Breast epithelium (tissue), 4 donors: ENCODE measurements around the gene LRP6. TPM values are rescaled to one million over a fixed set of nuclear protein-coding genes. Genes with fewer than 3 reads are reported as not detected.

ENCODE experiments used
- DNase-seq, 2 donors: peaks; one replicate each; pipeline ENCODE4 v3.0.0-alpha.2; 2019; ENCODE audit warnings: low spot score in 2 of 2
- H3K27ac ChIP-seq, 2 donors: fragments of 200-600 bp; sonication (generic) in 1 of 2; one replicate each; pipeline ENCODE4 v1.5.1; 2016 to 2019; ENCODE audit warnings: mild to moderate bottlenecking in 1 of 2
- H3K27me3 ChIP-seq, 2 donors: fragments of 200-600 bp; sonication (generic) in 1 of 2; one replicate each; pipeline versions ENCODE4 v1.5.1 to v1.6.0; 2017 to 2019; ENCODE audit warnings: control low read depth in 1 of 2, mild to moderate bottlenecking in 1 of 2
- H3K36me3 ChIP-seq: fragments of 200-600 bp; one replicate; pipeline ENCODE4 v1.5.1; 2019
- H3K4me1 ChIP-seq, 2 donors: fragments of 200-600 bp; sonication (generic); one replicate each; pipeline ENCODE4 v1.5.1; 2016 to 2019; ENCODE audit warnings: control low read depth in 1 of 2
- H3K4me3 ChIP-seq, 3 donors: fragments of 200-600 bp; sonication (generic); 1 replicate in 2 of 3; 2 replicates in 1 of 3; pipeline ENCODE4 v1.5.1; 2016 to 2019; ENCODE audit warnings: mild to moderate bottlenecking in 3 of 3, moderate library complexity in 2 of 3
- H3K9me3 ChIP-seq, 2 donors: fragments of 200-600 bp; sonication (generic) in 1 of 2; one replicate each; pipeline ENCODE4 v1.5.1; 2016 to 2019; ENCODE audit warnings: control low read depth in 1 of 2
- CTCF ChIP-seq, 3 donors: fragments of 450-650 bp; IDR thresholded peaks; one replicate each; pipeline ENCODE4 v1.5.1; 2016 to 2017; ENCODE audit warnings: antibody characterized with exemption in 3 of 3, mild to moderate bottlenecking in 3 of 3, moderate library complexity in 3 of 3
- POLR2A ChIP-seq: fragments of 450-650 bp; IDR thresholded peaks from one replicate; pipeline ENCODE4 v1.6.1; 2016; ENCODE audit warnings: antibody characterized with exemption, mild to moderate bottlenecking, moderate library complexity
- POLR2AphosphoS5 ChIP-seq, 3 donors: sonication (generic); formaldehyde crosslinking; IDR thresholded peaks; one replicate each; pipeline ENCODE4 v1.6.1; 2017; ENCODE audit warnings: antibody characterized with exemption in 3 of 3
- intact Hi-C: fragments of 100-400 bp; cut with DNase I; formaldehyde crosslinking; loops from one replicate; pipeline ENCODE4 v1.15.1; 2023; ENCODE audit warnings: low total_unique reads
- total RNA-seq, 3 donors: library from RNA; depleted of rRNA; stranded (reverse); fragments of >200 nt; gene quantifications; one replicate each; pipeline ENCODE4 v1.1.0, GENCODE V29; 2016

Gene LRP6
- total RNA-seq, 3 donors from 2014 or later = 28.6 to 69.1 (median 52.4) TPM

GRCh38 chr12:12216349-12217017 lies 50.4 kb downstream of the LRP6 start:
- TF ChIP-seq POLR2AphosphoS5 (IDR thresholded peaks at IDR 0.05) (no peak), POLR2A (no peak), CTCF (IDR thresholded peaks at IDR 0.05) (no peak)
- H3K4me3 ChIP-seq = no peak overlapping the region
- no peaks in the 10 kb centered on the region for H3K9me3 ChIP-seq
- no peak for DNase-seq
- H3K36me3 ChIP-seq = no peaks in the 10 kb centered on the region
- no peak overlapping the region for H3K27ac ChIP-seq
- intact Hi-C loops = no loop called here
- H3K4me1 ChIP-seq = no peaks in the 10 kb centered on the region
- H3K27me3 ChIP-seq = no peaks in the 10 kb centered on the region

- Histone ChIP-seq H3K27me3 (no peaks in the 10 kb centered on the region), H3K4me1 (no peaks in the 10 kb centered on the region), H3K9me3 (no peaks in the 10 kb centered on the region), H3K36me3 (no peaks in the 10 kb centered on the region), H3K27ac (no peak overlapping the region), H3K4me3 (no peak overlapping the region)
- no peak for DNase-seq
- TF ChIP-seq CTCF (IDR thresholded peaks at IDR 0.05) (no peak), POLR2AphosphoS5 (IDR thresholded peaks at IDR 0.05) (no peak), POLR2A (no peak)
- intact Hi-C loops = no loop called here
Observed at GRCh38 chr12:12214635-12215131, 52.2 kb downstream of the LRP6 start.

GRCh38 chr12:12214201-12214600 lies 52.6 kb downstream of the LRP6 start:
- Histone ChIP-seq H3K27me3 (no peaks in the 10 kb centered on the region), H3K4me1 (no peaks in the 10 kb centered on the region), H3K4me3 (no peak overlapping the region), H3K9me3 (no peaks in the 10 kb centered on the region), H3K27ac (no peak overlapping the region), H3K36me3 (no peaks in the 10 kb centered on the region)
- TF ChIP-seq CTCF (IDR thresholded peaks at IDR 0.05) = no peak
- TF ChIP-seq POLR2AphosphoS5 (IDR thresholded peaks at IDR 0.05) = no peak
- TF ChIP-seq POLR2A = no peak
- intact Hi-C loops = no loop called here
- no peak for DNase-seq

GRCh38 chr12:12212769-12213168 lies 54.1 kb downstream of the LRP6 start:
- Histone ChIP-seq H3K27ac (no peak overlapping the region), H3K4me3 (no peak overlapping the region), H3K36me3 (no peaks in the 10 kb centered on the region), H3K9me3 (no peaks in the 10 kb centered on the region), H3K27me3 (no peaks in the 10 kb centered on the region), H3K4me1 (no peaks in the 10 kb centered on the region)
- intact Hi-C loops = no loop called here
- TF ChIP-seq POLR2AphosphoS5 (IDR thresholded peaks at IDR 0.05) = no peak
- no peak for TF ChIP-seq CTCF (IDR thresholded peaks at IDR 0.05)
- no peak for TF ChIP-seq POLR2A
- no peak for DNase-seq

- TF ChIP-seq POLR2AphosphoS5 (IDR thresholded peaks at IDR 0.05) = no peak
- TF ChIP-seq CTCF (IDR thresholded peaks at IDR 0.05) = no peak
- no peak for TF ChIP-seq POLR2A
- no peaks in the 10 kb centered on the region for H3K36me3 ChIP-seq
- no peak for DNase-seq
- H3K4me3 ChIP-seq = no peak overlapping the region
- intact Hi-C loops = no loop called here
- H3K4me1 ChIP-seq = no peaks in the 10 kb centered on the region
- no peak overlapping the region for H3K27ac ChIP-seq
- H3K27me3 ChIP-seq = no peaks in the 10 kb centered on the region
- no peaks in the 10 kb centered on the region for H3K9me3 ChIP-seq
Observed at GRCh38 chr12:12210983-12211382, 55.9 kb downstream of the LRP6 start.
